HPDE6-E6E7 (cell line): Measurements from ENCODE around the gene PDXK.

Experiments
- DNase-seq: peaks from one replicate; pipeline ENCODE4 v3.0.0; 2011; ENCODE audit warnings: missing footprints; ENCODE audit errors: extremely low spot score

Gene PDXK

GRCh38 chr21:43803558-43804300 is 84.8 kb downstream of the PDXK start:
- no peak for DNase-seq

GRCh38 chr21:43805275-43805800 is 86.4 kb downstream of the PDXK start:
- DNase-seq: no peak

- DNase-seq: no peak
Observed at GRCh38 chr21:43806017-43806710, 87.2 kb downstream of the PDXK start.

DNA sequence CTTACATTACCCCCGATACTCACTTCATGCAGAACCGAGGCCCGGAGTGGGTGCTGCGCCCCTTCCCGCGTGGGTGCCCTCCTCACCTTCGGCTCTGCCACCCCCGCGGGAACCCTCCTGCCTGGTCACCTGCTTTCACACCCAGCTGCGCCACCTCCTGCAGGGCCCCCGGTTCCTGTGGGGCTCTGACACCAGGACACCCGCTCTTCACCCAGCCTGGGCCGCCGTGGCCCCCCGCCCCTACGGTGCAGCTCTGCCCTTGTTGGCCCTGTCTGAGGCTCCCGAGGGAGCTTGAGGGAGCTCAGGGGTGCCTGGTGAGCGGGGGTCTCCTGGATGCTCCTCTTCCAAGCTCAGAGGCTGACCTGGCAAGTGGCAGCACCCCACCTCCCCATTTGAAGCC is 89.4 kb downstream of the PDXK start:
- no peak for DNase-seq

GRCh38 chr21:43808832-43809251 is 89.9 kb downstream of the PDXK start:
- no peak for DNase-seq

DNA sequence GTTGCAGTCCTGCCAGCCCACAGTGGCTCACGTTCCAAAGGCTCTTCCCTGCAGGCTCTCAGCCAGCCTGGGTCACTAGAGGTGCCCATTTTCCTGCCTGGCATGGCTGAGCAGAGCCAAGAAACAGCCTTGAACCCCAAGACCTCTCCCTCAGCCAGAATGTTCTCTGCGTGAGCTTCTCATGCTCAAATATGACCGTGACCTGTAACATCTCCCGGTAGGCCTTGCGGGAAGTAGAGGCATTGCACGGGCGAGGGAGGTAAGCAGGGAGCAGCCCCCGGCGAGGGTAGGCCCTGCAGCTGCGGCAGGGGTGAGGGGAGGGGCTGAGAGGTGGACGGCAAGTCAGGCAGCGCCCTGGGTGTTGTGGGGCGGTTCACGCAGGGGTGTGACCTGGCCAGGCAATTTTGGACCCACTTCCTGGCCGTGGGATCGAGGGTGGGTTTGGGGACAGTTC is 90.4 kb downstream of the PDXK start:
- no peak for DNase-seq

DNA sequence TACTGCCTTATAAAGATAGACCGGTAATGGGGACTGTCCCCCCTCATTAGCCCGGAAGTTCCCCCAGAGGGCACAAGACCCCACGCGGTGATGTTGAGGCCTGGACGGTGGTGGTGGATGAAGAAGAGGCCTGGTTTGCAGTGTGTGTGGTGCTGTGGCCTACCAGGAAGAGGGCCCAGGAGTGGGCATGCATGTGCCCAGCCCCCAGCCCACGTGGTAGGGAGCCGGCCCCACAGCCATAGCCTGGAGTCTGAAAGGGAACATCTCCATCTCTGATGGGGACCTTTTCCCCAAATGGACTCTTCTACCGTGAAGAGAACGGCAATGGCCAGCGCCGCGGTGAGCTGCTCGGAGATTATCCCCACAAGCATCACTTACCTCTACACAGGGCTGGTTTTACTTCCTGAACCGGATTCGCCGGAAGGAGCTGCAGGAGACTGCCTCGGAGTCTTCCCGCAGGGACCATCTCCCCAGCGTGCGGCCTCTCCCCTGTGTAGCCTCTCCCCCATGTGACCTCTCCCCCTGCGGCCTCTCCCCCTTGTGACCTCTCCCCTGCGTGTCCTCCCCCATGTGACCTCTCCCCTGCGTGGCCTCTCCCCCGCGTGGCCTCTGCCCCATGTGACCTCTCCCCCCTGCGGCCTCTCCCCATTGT is 91.0 kb downstream of the PDXK start:
- no peak for DNase-seq

DNA sequence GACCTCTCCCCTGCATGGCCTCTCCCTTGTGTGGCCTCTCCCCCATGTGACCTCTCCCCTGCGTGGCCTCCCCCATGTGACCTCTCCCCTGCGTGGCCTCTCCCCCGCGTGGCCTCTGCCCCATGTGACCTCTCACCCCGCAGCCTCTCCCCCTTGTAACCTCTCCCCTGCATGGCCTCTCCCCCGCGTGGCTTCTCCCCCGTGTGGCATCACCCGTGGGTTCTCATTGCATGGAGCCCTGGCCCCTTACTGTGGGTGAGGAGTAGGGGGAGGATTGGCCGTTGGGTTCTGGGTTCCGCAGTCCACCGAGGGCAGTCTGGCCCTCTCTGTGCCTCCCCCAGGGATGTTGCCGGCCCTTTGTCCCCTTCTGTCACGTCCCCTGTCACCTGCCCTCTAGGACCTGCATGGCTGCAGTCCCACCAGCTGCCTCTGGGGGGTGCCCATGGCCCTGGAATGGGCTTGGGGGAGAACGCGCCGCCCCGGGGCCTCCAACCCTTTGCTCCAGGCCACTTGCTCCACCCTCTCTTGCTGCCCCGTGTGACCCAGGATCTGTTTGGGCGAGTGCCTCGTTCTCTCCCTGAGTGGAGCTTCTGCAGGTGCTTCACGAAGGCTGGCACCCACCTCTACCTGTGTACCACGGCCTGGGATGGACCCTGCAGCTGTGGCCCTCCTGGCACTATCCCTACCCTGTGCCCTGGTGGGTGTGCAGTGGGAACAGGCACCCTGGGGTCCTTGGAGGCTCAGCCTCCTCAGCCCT is 91.8 kb downstream of the PDXK start:
- DNase-seq: peak; percentile 73

DNA sequence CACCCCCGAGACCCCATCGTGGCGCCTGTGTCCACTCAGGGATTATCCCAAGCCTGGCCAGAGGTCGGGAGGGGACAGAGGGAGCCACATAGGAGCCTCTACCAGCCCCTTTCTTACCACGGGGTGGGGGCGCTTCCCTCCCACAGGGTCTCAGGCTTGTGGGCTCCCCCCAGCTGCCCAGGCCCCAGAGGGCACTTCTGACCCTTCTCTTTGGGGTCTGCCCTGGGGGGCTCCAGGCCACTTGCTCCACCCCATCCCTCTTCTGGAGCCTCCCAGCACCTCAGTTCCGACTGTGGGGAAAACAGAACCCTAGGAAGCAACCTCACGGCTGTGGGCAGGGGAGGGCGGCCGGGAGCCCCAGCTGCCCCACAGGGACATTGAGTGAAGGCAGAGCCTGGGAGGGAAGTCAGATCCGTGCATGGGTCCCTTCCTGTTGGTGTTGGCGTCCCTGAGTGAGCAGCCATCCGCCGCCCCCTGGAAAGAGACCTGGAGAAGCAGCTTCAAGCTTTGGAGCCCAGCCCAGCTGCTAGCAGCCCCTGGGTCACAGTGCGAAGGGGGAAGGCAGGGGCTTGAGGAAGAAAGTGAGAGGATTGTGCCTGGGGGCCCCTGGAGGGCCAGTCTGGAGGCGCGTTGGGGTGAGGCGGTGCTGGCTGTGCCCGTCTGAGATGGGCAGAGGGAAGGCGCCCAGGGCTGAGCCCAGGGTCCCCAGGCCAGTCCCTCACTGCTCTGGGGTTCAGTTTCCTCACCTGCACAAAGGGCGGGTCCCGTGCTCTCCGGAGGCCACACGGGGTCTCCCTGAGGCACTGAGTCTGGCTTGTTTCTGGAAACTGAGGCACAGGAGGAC is 92.6 kb downstream of the PDXK start:
- no peak for DNase-seq
